MCF 10A (cell line): ENCODE measurements around the gene SCGB3A2. TPM values are rescaled to one million over a fixed set of nuclear protein-coding genes. Genes with fewer than 3 reads are reported as not detected.

Experiments used
- BruUV-seq: library from RNA; stranded (reverse); fragments of 400-500 nt; replicated peaks from 2 replicates; lab custom pipeline; 2021; lab: Mats Ljungman, UMichigan
- CTCF ChIA-PET: fragments of 300-600 bp; sonication (Branson Sonifier 250); formaldehyde crosslinking; extraction: SDS; loops from one replicate; lab custom pipeline; 2021; ENCODE audit warnings: antibody characterized with exemption, inconsistent platforms; lab: Yijun Ruan, JAX
- POLR2A ChIA-PET: fragments of 300-600, 350-650 bp; sonication (Branson Sonifier 250); formaldehyde crosslinking; extraction: SDS; loops from one replicate; lab custom pipeline; 2020; ENCODE audit warnings: antibody characterized with exemption, inconsistent platforms; lab: Yijun Ruan, JAX
- DNase-seq: peaks from one replicate; pipeline ENCODE4 v3.0.0-alpha.2; 2018; ENCODE audit not compliant: unreplicated experiment
- H3K27ac Mint-ChIP-seq: one replicate; pipeline ENCODE4 v1.8.0; 2022; ENCODE audit warnings: mild to moderate bottlenecking, low read depth, mixed read lengths; ENCODE audit not compliant: unreplicated experiment
- H3K27me3 Mint-ChIP-seq: one replicate; pipeline ENCODE4 v1.8.0; 2022; ENCODE audit warnings: mixed read lengths; ENCODE audit not compliant: insufficient read depth, unreplicated experiment
- H3K36me3 Mint-ChIP-seq: one replicate; pipeline ENCODE4 v1.8.0; 2022; ENCODE audit warnings: mild to moderate bottlenecking, moderate library complexity, mixed read lengths; ENCODE audit not compliant: insufficient read depth, unreplicated experiment
- H3K4me1 Mint-ChIP-seq: one replicate; pipeline ENCODE4 v1.8.0; 2022; ENCODE audit warnings: mixed read lengths; ENCODE audit not compliant: insufficient read depth, unreplicated experiment
- H3K4me3 Mint-ChIP-seq: one replicate; pipeline ENCODE4 v1.8.0; 2022; ENCODE audit warnings: mild to moderate bottlenecking, moderate library complexity, mixed read lengths; ENCODE audit not compliant: unreplicated experiment
- H3K9me3 Mint-ChIP-seq: one replicate; pipeline ENCODE4 v1.8.0; 2022; ENCODE audit warnings: mixed read lengths; ENCODE audit not compliant: unreplicated experiment
- intact Hi-C: fragments of 100-400 bp; cut with micrococcal nuclease; formaldehyde crosslinking; loops from 2 replicates; pipeline ENCODE4 v1.14.1; 2022
- total RNA-seq: library from RNA; stranded (reverse); gene quantifications from 2 replicates; pipeline ENCODE4 v1.2.3, GENCODE V29; 2022
- TF ChIP-seq, protein P1 (sequence below): fragments of 200-600 bp; IDR thresholded peaks from one replicate; pipeline ENCODE4 v1.8.0; 2022; ENCODE audit warnings: antibody characterized with exemption, mild to moderate bottlenecking; ENCODE audit not compliant: unreplicated experiment

SCGB3A2 gene
- total RNA-seq, 1 experiment from 2014 or later, result not detected

DNA sequence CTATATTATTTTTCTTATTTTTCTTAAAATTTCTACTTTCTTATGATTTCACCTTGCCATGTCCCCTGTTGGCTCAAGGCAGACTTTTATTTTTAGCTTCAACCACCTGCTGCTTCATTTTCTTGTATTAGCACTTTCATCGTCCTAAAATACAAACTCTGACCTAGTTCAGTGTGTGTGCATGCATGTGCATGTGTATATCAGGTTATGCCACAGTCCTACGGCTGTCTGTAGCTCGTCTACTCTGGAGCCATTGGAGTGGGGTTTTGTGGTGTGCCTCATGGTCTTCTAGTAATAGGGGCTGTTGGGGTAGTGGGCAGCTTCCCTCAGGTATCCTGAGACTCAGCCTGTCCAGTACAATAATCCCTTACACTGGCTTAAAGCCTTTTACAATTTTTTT is 33.7 kb upstream of the SCGB3A2 start:
- Mint-ChIP-seq H3K27ac (no peak overlapping the region), H3K36me3 (no peaks in the 10 kb centered on the region), H3K27me3 (peaks cover 34% of the 10 kb centered on the region), H3K9me3 (no peaks in the 10 kb centered on the region), H3K4me1 (no peaks in the 10 kb centered on the region), H3K4me3 (no peak overlapping the region)
- no peak for DNase-seq
- POLR2A ChIA-PET, result interaction anchor here (0.7 to 1.2 kb wide), 3 partner anchors 9 to 433 kb away, joined by 3 read pairs; no protein-coding TSS in a partner anchor
- intact Hi-C loops, result no loop called here
- TF ChIP-seq, protein P1, sequence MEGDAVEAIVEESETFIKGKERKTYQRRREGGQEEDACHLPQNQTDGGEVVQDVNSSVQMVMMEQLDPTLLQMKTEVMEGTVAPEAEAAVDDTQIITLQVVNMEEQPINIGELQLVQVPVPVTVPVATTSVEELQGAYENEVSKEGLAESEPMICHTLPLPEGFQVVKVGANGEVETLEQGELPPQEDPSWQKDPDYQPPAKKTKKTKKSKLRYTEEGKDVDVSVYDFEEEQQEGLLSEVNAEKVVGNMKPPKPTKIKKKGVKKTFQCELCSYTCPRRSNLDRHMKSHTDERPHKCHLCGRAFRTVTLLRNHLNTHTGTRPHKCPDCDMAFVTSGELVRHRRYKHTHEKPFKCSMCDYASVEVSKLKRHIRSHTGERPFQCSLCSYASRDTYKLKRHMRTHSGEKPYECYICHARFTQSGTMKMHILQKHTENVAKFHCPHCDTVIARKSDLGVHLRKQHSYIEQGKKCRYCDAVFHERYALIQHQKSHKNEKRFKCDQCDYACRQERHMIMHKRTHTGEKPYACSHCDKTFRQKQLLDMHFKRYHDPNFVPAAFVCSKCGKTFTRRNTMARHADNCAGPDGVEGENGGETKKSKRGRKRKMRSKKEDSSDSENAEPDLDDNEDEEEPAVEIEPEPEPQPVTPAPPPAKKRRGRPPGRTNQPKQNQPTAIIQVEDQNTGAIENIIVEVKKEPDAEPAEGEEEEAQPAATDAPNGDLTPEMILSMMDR, result no peak
- no TSS peak for BruUV-seq
- CTCF ChIA-PET, result interaction anchor here (0.7 to 12.4 kb wide), 7 partner anchors 12 to 607 kb away, joined by 3 to 136 read pairs (median 4); no protein-coding TSS in a partner anchor

DNA sequence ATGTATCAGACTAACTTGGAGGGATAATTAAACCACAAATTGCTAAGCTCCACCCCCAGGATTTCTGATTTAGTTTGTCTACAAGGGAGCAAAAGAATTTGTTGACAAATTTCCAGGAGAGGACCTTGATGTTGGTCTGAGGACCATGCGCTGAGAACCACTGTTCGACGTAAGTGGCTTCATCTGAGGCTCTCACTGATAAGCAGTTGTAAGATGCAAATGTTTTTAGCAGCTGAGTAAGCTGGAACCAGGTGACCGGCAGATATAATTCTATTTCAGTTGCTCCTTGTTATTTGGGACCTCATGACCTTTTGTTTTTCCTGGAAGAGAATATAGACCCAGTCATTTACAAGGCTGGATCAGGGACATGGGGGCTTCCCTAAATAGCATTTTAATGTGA is 32.9 kb upstream of the SCGB3A2 start:
- Mint-ChIP-seq H3K27me3 (peaks cover 34% of the 10 kb centered on the region), H3K27ac (no peak overlapping the region), H3K36me3 (no peaks in the 10 kb centered on the region), H3K9me3 (no peaks in the 10 kb centered on the region), H3K4me1 (no peaks in the 10 kb centered on the region), H3K4me3 (no peak overlapping the region)
- TF ChIP-seq, protein P1, result no peak
- no TSS peak for BruUV-seq
- DNase-seq, result no peak
- intact Hi-C loops, result no loop called here
- CTCF ChIA-PET, result interaction anchor here (0.7 to 12.4 kb wide), 6 partner anchors 11 to 89 kb away, joined by 3 to 136 read pairs (median 4); no protein-coding TSS in a partner anchor
- POLR2A ChIA-PET, result interaction anchor here (0.7 kb wide), 1 partner anchor 434 kb away, joined by 3 read pairs; no protein-coding TSS in a partner anchor

DNA sequence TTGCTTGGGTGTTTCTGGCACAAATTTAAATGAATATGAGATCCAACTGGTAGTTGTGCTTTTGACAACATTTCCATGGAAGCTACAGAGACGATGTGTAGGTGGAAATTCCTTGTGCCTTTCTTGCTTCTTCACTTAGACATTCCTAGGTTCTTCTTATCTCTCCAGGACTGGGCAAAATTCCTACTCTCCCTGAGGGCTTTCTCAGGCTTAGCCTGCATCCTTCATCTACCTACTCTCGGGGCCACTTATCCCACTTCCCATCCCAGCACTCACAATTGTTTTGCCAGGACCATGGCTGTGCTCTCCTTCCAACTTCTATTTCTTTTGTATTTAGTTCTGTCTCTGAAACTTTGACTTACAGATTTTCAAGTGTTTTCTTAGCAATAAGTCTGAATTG is 29.3 kb upstream of the SCGB3A2 start:
- Mint-ChIP-seq H3K4me3 (no peak overlapping the region), H3K27ac (no peak overlapping the region), H3K4me1 (no peaks in the 10 kb centered on the region), H3K9me3 (no peaks in the 10 kb centered on the region), H3K27me3 (peaks cover 31% of the 10 kb centered on the region), H3K36me3 (no peaks in the 10 kb centered on the region)
- DNase-seq, result no peak
- POLR2A ChIA-PET, result interaction anchor here (1.2 kb wide), 1 partner anchor 57 kb away, joined by 3 read pairs; the partner anchor contains the start of gene C5orf46
- TF ChIP-seq, protein P1, result no peak
- no TSS peak for BruUV-seq
- CTCF ChIA-PET, result interaction anchor here (0.9 to 12.4 kb wide), 6 partner anchors 8 to 271 kb away, joined by 3 to 136 read pairs (median 10); no protein-coding TSS in a partner anchor
- intact Hi-C loops, result no loop called here

DNA sequence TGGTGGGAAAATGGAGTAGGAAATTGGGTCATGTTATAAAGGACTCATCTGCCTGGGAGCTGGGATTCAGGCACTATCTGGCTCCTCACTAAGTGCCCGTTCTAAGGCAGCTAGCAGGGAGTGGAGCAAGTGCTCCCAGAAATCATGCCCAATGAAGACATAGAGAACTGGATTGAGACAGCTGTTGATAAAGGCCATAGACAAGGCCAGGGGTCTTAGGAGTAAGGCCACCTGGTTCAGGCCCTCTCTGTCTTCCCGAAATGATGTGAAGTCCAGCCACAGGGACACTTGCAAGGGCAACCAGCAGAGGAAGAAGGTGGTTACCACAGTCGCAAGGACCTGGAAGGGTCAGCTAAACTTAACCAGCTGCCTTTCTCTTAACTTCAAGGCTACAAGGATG is 26.9 kb upstream of the SCGB3A2 start:
- no TSS peak for BruUV-seq
- DNase-seq, result no peak
- intact Hi-C loops, result no loop called here
- TF ChIP-seq, protein P1, result no peak
- H3K4me1 Mint-ChIP-seq, result no peaks in the 10 kb centered on the region
- no peak overlapping the region for H3K4me3 Mint-ChIP-seq
- H3K9me3 Mint-ChIP-seq, result no peaks in the 10 kb centered on the region
- H3K27ac Mint-ChIP-seq, result no peak overlapping the region
- ChIA-PET POLR2A (no interaction called here), CTCF (interaction anchor here (0.7 to 15.2 kb wide), 6 partner anchors 5 to 1280 kb away, joined by 3 to 286 read pairs (median 70); partner anchors contain the start of gene SCGB3A2)
- peaks cover 20% of the 10 kb centered on the region for H3K27me3 Mint-ChIP-seq
- H3K36me3 Mint-ChIP-seq, result no peaks in the 10 kb centered on the region
